Measurements from ENCODE around the gene NR2C2.

GRCh38 chr3:14923476-14923875 is 23.9 kb upstream of the NR2C2 start:
- TF ChIP-seq GATA2 (IDR thresholded peaks at IDR 0.05; ENCODE audit: low read depth, low read length) (no peak), GATA3 (IDR thresholded peaks at IDR 0.05; ENCODE audit: low read depth, low read length) (no peak)

Measured in SH-SY5Y (cell line).